Measurements from ENCODE around the gene RAP1GAP. TPM values are rescaled to one million over a fixed set of nuclear protein-coding genes. Genes with fewer than 3 reads are reported as not detected.
A peak's percentile ranks its signal among the peaks of the same experiment; 100 is the strongest.

The RAP1GAP gene
- polyA plus RNA-seq, 3 donors, result 0.04 TPM; not detected in 2

GRCh38 chr1:21598904-21599303 is 70.3 kb downstream of the RAP1GAP start:
- H3K4me2 ChIP-seq (replicated peaks; ENCODE audit: extremely low read depth, low read length, poor library complexity, severe bottlenecking), result no peak overlapping the region
- H4K20me1 ChIP-seq (ENCODE audit: insufficient read depth, low read length), result no peaks in the 10 kb centered on the region

GRCh38 chr1:21598417-21598816 is 70.7 kb downstream of the RAP1GAP start:
- Mint-ChIP-seq H3K36me3 (no peaks in the 10 kb centered on the region), H3K27me3 (ENCODE audit: low read depth in 3 of 3) (peaks cover 0 to 10% (median 0%) of the 10 kb centered on the region in 3 donors), H3K27ac (no peak overlapping the region), H3K4me1 (no peaks in the 10 kb centered on the region), H3K4me3 (no peak overlapping the region), H3K9me3 (no peaks in the 10 kb centered on the region)
- no peak overlapping the region for H3K4me2 ChIP-seq (replicated peaks; ENCODE audit: extremely low read depth, low read length, poor library complexity, severe bottlenecking)
- H3K4me3 ChIP-seq (replicated peaks in 1 of 3; ENCODE audit: low read depth in 2 of 3, low read length in 3 of 3), result no peak overlapping the region
- intact Hi-C loops (cut with micrococcal nuclease), result no loop called here
- H3K79me2 ChIP-seq (ENCODE audit: insufficient read depth, low read length), result no peaks in the 10 kb centered on the region
- no peaks in the 10 kb centered on the region for H3K36me3 ChIP-seq (replicated peaks in 1 of 2; ENCODE audit: control insufficient read depth in 1 of 2, insufficient read depth in 2 of 2, low read length in 2 of 2)
- no peaks in the 10 kb centered on the region for H4K20me1 ChIP-seq (ENCODE audit: insufficient read depth, low read length)
- H3K4me1 ChIP-seq (ENCODE audit: control insufficient read depth in 1 of 2, insufficient read depth in 2 of 2, low read length in 2 of 2), result no peaks in the 10 kb centered on the region
- H3K9ac ChIP-seq (ENCODE audit: insufficient read depth, low read length, poor library complexity, severe bottlenecking), result no peak overlapping the region
- TF ChIP-seq, protein P1, sequence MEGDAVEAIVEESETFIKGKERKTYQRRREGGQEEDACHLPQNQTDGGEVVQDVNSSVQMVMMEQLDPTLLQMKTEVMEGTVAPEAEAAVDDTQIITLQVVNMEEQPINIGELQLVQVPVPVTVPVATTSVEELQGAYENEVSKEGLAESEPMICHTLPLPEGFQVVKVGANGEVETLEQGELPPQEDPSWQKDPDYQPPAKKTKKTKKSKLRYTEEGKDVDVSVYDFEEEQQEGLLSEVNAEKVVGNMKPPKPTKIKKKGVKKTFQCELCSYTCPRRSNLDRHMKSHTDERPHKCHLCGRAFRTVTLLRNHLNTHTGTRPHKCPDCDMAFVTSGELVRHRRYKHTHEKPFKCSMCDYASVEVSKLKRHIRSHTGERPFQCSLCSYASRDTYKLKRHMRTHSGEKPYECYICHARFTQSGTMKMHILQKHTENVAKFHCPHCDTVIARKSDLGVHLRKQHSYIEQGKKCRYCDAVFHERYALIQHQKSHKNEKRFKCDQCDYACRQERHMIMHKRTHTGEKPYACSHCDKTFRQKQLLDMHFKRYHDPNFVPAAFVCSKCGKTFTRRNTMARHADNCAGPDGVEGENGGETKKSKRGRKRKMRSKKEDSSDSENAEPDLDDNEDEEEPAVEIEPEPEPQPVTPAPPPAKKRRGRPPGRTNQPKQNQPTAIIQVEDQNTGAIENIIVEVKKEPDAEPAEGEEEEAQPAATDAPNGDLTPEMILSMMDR (IDR thresholded peaks at IDR 0.05), result no peak
- H3K27ac ChIP-seq (ENCODE audit: low read depth in 1 of 2, low read length in 2 of 2), result no peak overlapping the region
- no peak overlapping the region for H2AFZ ChIP-seq (ENCODE audit: insufficient read depth, low read depth, low read length, poor library complexity, severe bottlenecking)
- DNase-seq, result no peak
- H3K27me3 ChIP-seq (ENCODE audit: control insufficient read depth in 2 of 2, insufficient read depth in 2 of 2, low read length in 2 of 2), result no peaks in the 10 kb centered on the region
- H3K9me3 ChIP-seq (replicated peaks in 1 of 2; ENCODE audit: control insufficient read depth in 1 of 2, insufficient read depth in 1 of 2, low read length in 2 of 2), result no peaks in the 10 kb centered on the region
- 66% methylated on average over 5 of the region's 7 CpGs for WGBS (ENCODE audit: insufficient coverage)

More at GRCh38 chr1:21598904-21599303, 70.3 kb downstream of the RAP1GAP start:
- Histone ChIP-seq H2AFZ (ENCODE audit: insufficient read depth, low read depth, low read length, poor library complexity, severe bottlenecking) (no peak overlapping the region), H3K27ac (ENCODE audit: low read depth in 1 of 2, low read length in 2 of 2) (no peak overlapping the region), H3K27me3 (ENCODE audit: control insufficient read depth in 2 of 2, insufficient read depth in 2 of 2, low read length in 2 of 2) (no peaks in the 10 kb centered on the region), H3K4me3 (replicated peaks in 1 of 3; ENCODE audit: low read depth in 2 of 3, low read length in 3 of 3) (no peak overlapping the region), H3K4me1 (ENCODE audit: control insufficient read depth in 1 of 2, insufficient read depth in 2 of 2, low read length in 2 of 2) (no peaks in the 10 kb centered on the region), H3K36me3 (replicated peaks in 1 of 2; ENCODE audit: control insufficient read depth in 1 of 2, insufficient read depth in 2 of 2, low read length in 2 of 2) (no peaks in the 10 kb centered on the region), H3K79me2 (ENCODE audit: insufficient read depth, low read length) (no peaks in the 10 kb centered on the region), H3K9me3 (replicated peaks in 1 of 2; ENCODE audit: control insufficient read depth in 1 of 2, insufficient read depth in 1 of 2, low read length in 2 of 2) (no peaks in the 10 kb centered on the region), H3K9ac (ENCODE audit: insufficient read depth, low read length, poor library complexity, severe bottlenecking) (no peak overlapping the region)
- 83% methylated on average over 8 of the region's 8 CpGs for WGBS (ENCODE audit: insufficient coverage)
- Mint-ChIP-seq H3K27ac (peak overlapping the region in 1 of 7 donors; percentile 18), H3K27me3 (ENCODE audit: low read depth in 3 of 3) (peaks cover 0 to 10% (median under 1%) of the 10 kb centered on the region in 3 donors), H3K9me3 (no peaks in the 10 kb centered on the region), H3K4me3 (no peak overlapping the region), H3K36me3 (no peaks in the 10 kb centered on the region), H3K4me1 (no peaks in the 10 kb centered on the region)
- DNase-seq, result no peak
- TF ChIP-seq, protein P1 (IDR thresholded peaks at IDR 0.05), result no peak
- intact Hi-C loops (cut with micrococcal nuclease), result no loop called here
